SIG-M5 treated with dmso at 0.1 percent for 504 hours (cell line): ENCODE data around the gene DCP2.

Source experiments
- DNase-seq: peaks from one replicate; lab custom pipeline; 2025; ENCODE audit not compliant: unreplicated experiment; lab: John Stamatoyannopoulos, UW

Gene DCP2

GRCh38 chr5:113017881-113018635 is 41.5 kb downstream of the DCP2 start:
- no peak for DNase-seq

GRCh38 chr5:113020461-113021273 is 44.1 kb downstream of the DCP2 start:
- DNase-seq, result no peak

GRCh38 chr5:113022661-113023060 is 46.1 kb downstream of the DCP2 start:
- DNase-seq, result no peak

DNA sequence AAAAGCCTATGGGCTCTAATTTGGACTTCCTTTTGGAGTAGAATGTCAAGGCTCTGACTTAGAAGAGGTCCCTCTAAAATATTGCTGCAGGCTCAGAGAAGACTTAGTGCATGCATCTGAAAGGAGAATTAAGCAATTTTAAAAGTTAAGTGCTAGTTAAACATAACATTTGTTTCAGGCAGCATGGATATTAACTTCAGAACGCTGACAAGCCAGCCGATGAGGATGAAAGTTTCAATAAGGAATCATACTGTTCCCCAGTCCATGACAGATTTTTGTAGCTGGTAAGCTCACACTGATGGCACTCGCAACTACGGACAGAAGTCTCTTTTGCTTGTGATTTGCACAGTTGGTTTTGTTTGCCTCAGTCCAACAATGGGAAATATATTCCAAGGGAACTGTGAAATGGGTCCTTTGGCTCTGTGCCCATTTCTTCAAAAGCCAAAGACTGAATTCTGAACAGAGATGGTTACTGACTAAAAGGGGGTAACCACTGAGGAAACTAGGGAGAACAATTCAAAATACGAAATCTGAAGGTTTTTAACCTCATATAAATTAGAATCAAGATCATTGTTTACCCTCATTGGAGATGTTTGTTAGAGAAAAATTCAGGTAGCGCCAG is 47.6 kb downstream of the DCP2 start:
- no peak for DNase-seq

DNA sequence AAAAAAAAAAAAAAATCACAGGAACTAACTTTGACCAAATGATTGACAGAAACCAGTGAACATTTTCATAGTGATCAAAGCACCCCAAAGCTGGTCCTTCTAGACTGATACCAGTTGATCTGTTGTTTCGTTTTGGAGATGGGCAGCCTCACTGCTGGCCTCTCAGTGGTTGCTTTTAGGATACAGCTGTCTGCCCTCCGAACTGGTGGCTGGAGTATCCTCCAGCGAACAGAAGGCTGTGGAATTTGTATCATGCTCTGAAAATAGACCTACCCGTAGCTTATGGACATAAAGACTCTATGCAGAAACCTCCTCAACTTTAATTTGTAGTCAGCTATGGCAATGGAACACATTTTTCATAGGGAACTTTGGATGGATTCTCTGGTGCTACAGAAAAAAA is 49.0 kb downstream of the DCP2 start:
- no peak for DNase-seq

DNA sequence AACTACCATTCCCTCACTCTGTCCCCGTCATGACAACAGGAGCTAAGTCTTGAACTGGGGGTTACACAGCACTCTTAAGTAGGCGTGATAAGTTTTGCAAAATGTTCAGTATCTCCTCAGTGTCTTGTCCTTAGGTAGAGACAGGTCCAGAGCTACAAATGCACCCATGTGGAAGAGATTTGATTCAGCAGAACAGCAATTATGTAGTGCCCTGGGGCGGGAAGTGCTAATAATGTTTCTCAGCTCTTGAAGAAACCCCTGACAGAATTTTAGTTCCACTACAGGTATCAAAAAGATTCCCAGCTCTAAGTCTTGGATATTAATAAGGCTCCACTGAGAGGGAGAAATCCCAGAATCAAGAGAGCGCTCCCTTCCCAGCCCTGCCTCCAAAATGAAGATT is 49.6 kb downstream of the DCP2 start:
- no peak for DNase-seq

GRCh38 chr5:113027015-113027414 is 50.4 kb downstream of the DCP2 start:
- no peak for DNase-seq

DNA sequence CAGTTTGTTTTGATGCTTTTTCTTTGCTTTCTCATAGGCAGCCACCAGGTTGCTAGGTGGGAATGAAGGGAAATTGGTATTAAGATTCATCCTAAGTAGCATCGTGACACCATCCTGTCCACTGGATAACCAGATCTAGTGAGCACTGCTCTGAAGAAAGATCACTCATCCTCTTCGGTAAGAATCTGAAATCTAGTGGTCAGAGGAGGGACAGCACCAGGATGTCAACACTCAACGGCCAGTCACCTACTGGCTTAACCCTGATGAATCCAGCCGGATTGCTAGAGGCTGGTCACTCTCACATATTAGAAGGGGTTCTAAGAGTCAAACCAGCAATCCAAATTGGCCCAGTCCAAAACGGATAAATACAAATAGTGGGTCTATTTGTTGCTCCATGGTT is 50.8 kb downstream of the DCP2 start:
- DNase-seq, result no peak

DNA sequence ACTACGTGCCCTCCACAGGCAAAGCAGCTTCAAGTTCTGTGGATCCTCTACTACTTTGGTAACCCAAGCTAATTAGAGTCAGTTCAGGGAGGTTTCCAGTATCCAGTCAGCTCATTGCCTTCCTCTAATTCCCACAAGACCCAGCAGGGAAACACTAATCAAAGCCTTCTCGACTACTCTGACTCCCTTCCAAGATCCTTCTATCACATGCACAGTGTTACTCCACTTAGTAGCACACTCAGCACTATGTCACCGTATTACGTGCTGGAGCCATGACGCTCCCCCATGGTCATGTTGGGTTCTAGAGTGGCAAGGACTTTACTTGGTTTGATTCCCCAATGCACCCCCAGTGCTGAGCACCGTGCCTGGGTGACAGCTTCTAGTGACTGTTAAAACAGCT is 53.0 kb downstream of the DCP2 start:
- DNase-seq, result no peak

- no peak for DNase-seq
Observed at GRCh38 chr5:113031104-113031503, 54.5 kb downstream of the DCP2 start.

- DNase-seq, result no peak
Observed at GRCh38 chr5:113031557-113031956, 55.0 kb downstream of the DCP2 start.

- DNase-seq, result no peak
Observed at GRCh38 chr5:113034182-113034773, 57.7 kb downstream of the DCP2 start.

- no peak for DNase-seq
Observed at GRCh38 chr5:113035096-113035495, 58.5 kb downstream of the DCP2 start.

- no peak for DNase-seq
Observed at GRCh38 chr5:113036321-113036720, 59.7 kb downstream of the DCP2 start.

- no peak for DNase-seq
Observed at GRCh38 chr5:113036826-113037225, 60.2 kb downstream of the DCP2 start.

- no peak for DNase-seq
Observed at GRCh38 chr5:113038136-113038535, 61.5 kb downstream of the DCP2 start.

DNA sequence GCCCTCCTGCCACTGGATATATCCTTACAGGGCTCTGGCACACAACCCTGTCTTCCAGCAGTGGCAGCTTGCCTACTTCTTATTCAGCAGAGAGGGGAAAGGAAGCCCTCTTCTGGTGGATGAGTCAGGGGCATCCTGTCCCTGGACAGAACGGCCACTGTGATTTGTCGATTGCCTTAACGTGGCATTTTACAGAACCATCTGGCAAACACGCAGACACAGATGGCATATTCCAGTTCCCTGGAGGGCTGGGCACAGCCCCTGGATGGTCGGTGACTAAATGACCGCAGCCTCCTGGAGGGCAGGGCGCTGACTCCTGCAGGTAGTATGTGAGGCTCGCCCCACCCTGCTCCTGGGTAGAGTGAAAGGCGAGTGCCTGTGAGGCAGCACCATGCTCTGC is 62.1 kb downstream of the DCP2 start:
- no peak for DNase-seq

DNA sequence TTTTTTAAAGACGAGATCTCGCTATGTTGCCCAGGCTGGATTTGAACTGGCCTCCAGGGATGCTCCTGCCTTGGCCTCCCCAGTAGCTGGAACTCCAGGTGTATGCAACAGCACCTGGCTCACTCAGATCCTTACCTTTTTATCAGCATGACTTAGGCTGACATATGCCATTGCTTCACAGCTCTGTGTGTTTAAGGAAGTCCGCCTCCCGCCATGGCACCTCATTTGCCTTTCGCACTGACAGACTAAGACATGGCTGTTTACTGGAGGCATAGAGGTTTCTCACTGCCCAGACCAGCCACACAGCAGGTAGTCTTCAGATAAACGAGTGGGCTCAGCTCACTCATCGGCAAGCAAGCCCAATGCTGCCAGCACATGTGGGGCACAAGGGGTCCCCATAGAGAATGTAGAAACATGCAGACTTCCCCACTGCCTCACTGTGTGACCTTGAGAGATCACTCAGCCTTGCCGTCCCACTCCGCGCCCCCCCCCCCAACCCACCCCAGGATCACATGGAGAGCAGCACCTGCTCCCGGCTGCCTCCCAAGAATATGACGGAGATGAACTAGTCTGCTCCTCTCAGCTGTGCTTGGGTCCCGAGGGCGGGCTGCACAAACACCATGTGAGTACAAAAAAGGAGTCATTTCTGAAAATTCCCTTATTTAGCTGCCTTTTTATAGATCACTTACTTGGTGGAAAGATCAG is 62.8 kb downstream of the DCP2 start:
- no peak for DNase-seq

DNA sequence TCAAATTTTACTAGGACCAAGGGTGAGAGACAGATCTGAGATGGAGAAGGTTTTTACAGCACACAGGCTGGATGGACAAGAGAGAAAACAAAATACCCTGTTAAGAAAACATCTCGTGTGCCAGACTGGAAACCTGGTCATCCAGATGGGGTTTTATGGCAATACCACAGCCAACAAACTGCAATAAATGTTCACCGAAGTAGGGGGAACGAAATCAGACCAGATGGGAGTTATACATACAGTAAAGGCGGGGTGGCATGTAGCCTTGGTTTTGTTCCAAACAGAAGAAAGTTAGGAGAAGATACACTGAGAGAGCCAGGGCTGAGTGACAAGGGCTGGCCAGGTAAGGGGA is 63.3 kb downstream of the DCP2 start:
- no peak for DNase-seq

- DNase-seq, result no peak
Observed at GRCh38 chr5:113040672-113041260, 64.2 kb downstream of the DCP2 start.
